GM12801 (cell line): ENCODE results near the gene PLAC1.

Experiments
- CTCF ChIP-seq: IDR thresholded peaks from one replicate; pipeline ENCODE4 v1.5.1; 2011; ENCODE audit warnings: control low read depth; ENCODE audit not compliant: insufficient read length; ENCODE audit errors: extremely low read depth

Gene PLAC1

GRCh38 chrX:134670134-134670924, 12.1 kb upstream of the PLAC1 start:
- TF ChIP-seq CTCF = no peak

DNA sequence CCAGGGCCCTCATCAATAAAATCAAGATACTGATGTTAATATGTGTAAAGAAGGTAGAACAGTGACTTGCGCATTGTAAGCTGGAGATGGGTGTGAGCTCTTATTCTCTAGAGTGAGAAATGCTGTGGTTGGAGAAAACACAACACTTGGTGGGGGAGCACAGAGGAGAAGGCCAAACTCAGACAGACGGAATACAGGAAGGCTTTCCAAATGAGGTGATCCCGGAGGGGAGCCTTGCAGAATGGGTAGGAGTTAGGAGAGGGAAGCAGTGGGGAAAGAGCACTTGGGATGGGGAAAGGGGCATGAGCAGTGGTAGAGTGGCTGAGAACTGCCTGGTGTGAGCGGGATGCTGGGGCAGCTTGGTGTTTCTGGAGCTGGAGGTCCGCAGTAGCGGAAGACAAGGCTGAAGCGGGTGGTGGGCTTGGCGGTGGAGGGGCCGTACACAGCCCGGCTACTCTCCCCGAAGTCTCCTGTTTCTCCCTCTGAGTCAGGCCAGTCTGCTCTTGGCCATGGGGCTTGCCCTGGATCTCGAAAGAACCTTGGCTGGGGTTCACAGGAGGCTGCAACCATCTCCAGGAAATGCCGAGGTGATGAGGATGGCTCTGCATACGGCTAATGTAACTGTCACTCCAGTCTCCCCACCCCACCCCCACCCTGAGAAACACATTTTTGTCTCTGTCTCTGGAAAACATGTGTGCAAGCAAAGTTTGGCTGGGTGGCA, 11.3 kb upstream of the PLAC1 start:
- TF ChIP-seq CTCF = no peak

DNA sequence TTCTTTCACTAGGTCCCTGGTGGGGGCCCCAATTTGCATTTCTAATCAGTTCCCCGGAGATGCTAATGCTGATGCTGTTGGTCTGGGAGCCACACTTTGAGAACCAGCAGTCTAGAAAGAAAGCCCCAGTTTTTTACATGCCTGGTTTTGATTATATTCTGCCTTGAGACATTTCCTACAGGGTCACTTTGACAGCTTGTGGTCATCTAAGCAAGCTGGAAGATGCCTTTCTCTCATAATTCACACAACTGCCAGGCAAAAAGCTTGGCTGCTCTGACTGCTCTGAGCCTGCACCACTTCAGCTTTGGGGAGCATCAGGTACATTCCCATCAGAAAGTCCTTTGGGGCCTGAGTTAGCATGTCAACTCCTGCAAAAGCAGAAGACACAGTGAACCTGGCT, 5.9 kb upstream of the PLAC1 start:
- TF ChIP-seq CTCF = no peak

DNA sequence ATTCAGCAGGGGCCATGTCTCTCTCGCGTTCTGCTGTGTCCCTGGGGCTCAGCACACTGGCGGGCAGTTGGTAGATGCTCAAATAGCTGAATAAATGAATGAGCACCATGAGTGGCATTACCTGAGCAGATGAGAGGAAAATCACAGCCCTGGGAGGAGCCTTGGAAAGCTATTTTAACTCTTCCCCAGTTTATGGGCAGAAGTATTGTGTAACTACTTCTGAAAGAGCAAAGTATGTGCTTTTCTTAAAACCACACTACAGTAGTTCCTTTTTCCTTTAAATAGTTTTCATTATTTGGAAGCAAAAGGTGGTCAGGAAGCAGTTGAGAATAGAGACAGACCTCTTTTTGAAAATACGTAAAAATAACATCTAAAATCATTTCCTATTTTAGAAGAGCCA, 3.0 kb upstream of the PLAC1 start:
- TF ChIP-seq CTCF = no peak

- TF ChIP-seq CTCF = no peak
Measured at GRCh38 chrX:134660627-134661026, 2.4 kb upstream of the PLAC1 start.

DNA sequence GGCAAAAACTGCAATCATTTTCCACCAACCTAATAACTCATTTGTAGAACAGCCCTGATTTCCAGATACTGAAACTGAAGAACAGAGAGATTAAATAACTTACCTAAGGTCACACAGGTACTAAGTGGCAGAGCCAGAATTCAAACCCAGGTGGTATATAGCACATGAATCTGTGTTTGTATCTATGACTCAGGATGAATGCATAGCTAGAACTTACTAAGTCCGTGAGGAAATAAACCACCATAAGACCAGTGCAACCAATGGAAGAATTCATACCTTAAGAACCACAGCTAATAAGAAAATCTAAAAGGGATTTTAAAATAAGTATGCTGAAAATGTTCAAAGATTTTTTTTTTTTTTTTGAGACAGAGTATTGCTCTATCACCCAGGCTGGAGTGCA, 1.5 kb upstream of the PLAC1 start:
- no peak for TF ChIP-seq CTCF

DNA sequence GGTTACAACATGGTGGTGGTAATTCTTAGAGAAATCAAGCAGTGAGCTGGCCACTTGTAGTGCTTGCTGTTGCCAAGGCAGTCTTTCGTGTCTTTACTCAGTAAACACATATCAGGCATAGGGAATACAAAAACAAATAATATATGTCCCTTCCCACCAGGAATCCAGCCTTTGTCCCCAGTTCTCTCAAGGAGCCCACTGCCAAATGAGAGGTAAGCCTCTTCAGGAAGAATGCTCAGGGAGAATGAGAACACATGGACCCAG, 421 bp upstream of the PLAC1 start:
- no peak for TF ChIP-seq CTCF
